K562 (cell line): ENCODE results near the gene TNIK.

Experiments used
- EP400 ChIP-seq: fragments of 450-650 bp; IDR thresholded peaks from 2 replicates; pipeline ENCODE4 v1.6.1; 2017; ENCODE audit warnings: antibody characterized with exemption, mild to moderate bottlenecking, moderate library complexity
- PHTF2 ChIP-seq: fragments of 250-450 bp; sonication (Bioruptor Pico); IDR thresholded peaks from 2 replicates; pipeline ENCODE4 v1.5.0; 2021; ENCODE audit warnings: mild to moderate bottlenecking
- POLR2AphosphoS5 ChIP-seq: IDR thresholded peaks from 2 replicates; pipeline ENCODE4 v1.6.1; 2011; ENCODE audit warnings: mild to moderate bottlenecking, low read depth, low read length, moderate library complexity; ENCODE audit not compliant: control insufficient read depth, insufficient read depth
- SMARCE1 ChIP-seq: fragments of 450-650 bp; IDR thresholded peaks from 2 replicates; pipeline ENCODE4 v1.7.1; 2016; ENCODE audit warnings: mild to moderate bottlenecking
- TAF1 ChIP-seq: IDR thresholded peaks from 2 replicates; pipeline ENCODE4 v1.6.1; 2011; ENCODE audit warnings: mild to moderate bottlenecking, low read length, moderate library complexity; ENCODE audit not compliant: insufficient read depth, control insufficient read depth, severe bottlenecking; ENCODE audit errors: extremely low read depth
- TBP ChIP-seq: optimal IDR thresholded peaks from 2 replicates; pipeline ENCODE3; 2011; ENCODE audit warnings: low read depth, low read length, improper control_type of control experiment
- ZNF3 ChIP-seq: fragments of 250-450 bp; sonication (Bioruptor Pico); IDR thresholded peaks from 2 replicates; pipeline ENCODE4 v1.5.0; 2021; ENCODE audit warnings: mild to moderate bottlenecking, moderate library complexity
- ZNF316 ChIP-seq: fragments of 450-650 bp; IDR thresholded peaks from 2 replicates; pipeline ENCODE4 v1.6.1; 2016

GRCh38 chr3:171315919-171316318, 144.3 kb downstream of the TNIK start:
- peak; percentile 71 for TF ChIP-seq ZNF316
- no peak for TF ChIP-seq PHTF2 (CRISPR knock-in tag)
- no peak for TF ChIP-seq POLR2AphosphoS5
- no peak for TF ChIP-seq EP400
- no peak for TF ChIP-seq TBP
- TF ChIP-seq ZNF3 (CRISPR knock-in tag): no peak
- TF ChIP-seq TAF1: no peak
- no peak for TF ChIP-seq SMARCE1
